KMS-11 (cell line): ENCODE data around the gene MYO7B.

ENCODE experiments used
- H2AFZ ChIP-seq: fragments of 200-600 bp; sonication (generic); 2 replicates; pipeline ENCODE4 v1.6.1; 2016; ENCODE audit warnings: antibody characterized with exemption, mixed run types, low read depth
- H3K27ac ChIP-seq: fragments of 200-600 bp; sonication (generic); 2 replicates; pipeline ENCODE4 v1.6.1; 2016; ENCODE audit warnings: mild to moderate bottlenecking, mixed run types
- H3K27me3 ChIP-seq: fragments of 200-600 bp; sonication (generic); 2 replicates; pipeline ENCODE4 v1.6.1; 2017; ENCODE audit warnings: mild to moderate bottlenecking, low read depth, mixed run types, moderate library complexity; ENCODE audit not compliant: insufficient read depth
- H3K36me3 ChIP-seq: fragments of 200-600 bp; sonication (generic); 2 replicates; pipeline ENCODE4 v1.6.1; 2017; ENCODE audit warnings: mild to moderate bottlenecking, mixed run types; ENCODE audit not compliant: insufficient read depth
- H3K4me1 ChIP-seq: fragments of 200-600 bp; sonication (generic); 2 replicates; pipeline ENCODE4 v1.6.1; 2016; ENCODE audit warnings: mild to moderate bottlenecking, low read depth, mixed run types; ENCODE audit not compliant: poor library complexity, severe bottlenecking
- H3K4me2 ChIP-seq: fragments of 200-600 bp; sonication (generic); 2 replicates; pipeline ENCODE4 v1.7.0; 2016; ENCODE audit warnings: mild to moderate bottlenecking, mixed run types
- H3K4me3 ChIP-seq: fragments of 200-600 bp; sonication (generic); IDR thresholded peaks from 2 replicates; pipeline ENCODE4 v1.6.1; 2017; ENCODE audit warnings: low read depth, low read length, mixed read lengths; ENCODE audit not compliant: insufficient read depth
- H3K79me2 ChIP-seq: fragments of 200-600 bp; sonication (generic); 2 replicates; pipeline ENCODE4 v1.6.1; 2016; ENCODE audit warnings: low read depth, mixed run types; ENCODE audit not compliant: insufficient read depth
- H3K9ac ChIP-seq: fragments of 200-600 bp; sonication (generic); 2 replicates; pipeline ENCODE4 v1.6.1; 2016; ENCODE audit warnings: mild to moderate bottlenecking, mixed run types
- H4K20me1 ChIP-seq: fragments of 200-600 bp; sonication (generic); 2 replicates; pipeline ENCODE4 v1.6.1; 2016; ENCODE audit warnings: mild to moderate bottlenecking, mixed run types; ENCODE audit not compliant: insufficient read depth
- TF ChIP-seq, protein P1 (sequence below): fragments of 200-600 bp; sonication (generic); conservative IDR thresholded peaks from 2 replicates; pipeline ENCODE4 v1.6.1; 2017; ENCODE audit warnings: low read depth, mild to moderate bottlenecking, antibody characterized with exemption, low read length, moderate library complexity, mixed read lengths

MYO7B gene

DNA sequence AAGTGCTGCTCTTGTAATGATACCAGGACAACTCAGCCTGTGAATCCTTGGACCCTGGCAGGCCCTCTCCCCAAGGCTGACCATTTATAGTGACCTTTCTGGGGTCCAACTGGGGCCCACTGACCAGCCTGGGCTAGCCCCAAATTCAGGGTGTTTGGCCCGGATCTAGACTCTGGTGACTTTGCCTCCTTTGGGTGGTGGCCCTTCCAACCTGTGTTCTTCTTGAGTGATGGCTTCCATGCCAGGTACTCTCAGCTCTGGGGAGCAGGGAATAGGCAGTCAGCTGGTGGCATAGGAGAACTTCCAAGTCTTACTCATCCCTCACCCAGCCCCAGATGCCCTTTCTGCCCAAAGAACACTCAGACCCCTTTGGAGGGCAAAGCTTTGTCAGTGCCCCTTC is 10.3 kb downstream of the MYO7B start:
- TF ChIP-seq, protein P1, sequence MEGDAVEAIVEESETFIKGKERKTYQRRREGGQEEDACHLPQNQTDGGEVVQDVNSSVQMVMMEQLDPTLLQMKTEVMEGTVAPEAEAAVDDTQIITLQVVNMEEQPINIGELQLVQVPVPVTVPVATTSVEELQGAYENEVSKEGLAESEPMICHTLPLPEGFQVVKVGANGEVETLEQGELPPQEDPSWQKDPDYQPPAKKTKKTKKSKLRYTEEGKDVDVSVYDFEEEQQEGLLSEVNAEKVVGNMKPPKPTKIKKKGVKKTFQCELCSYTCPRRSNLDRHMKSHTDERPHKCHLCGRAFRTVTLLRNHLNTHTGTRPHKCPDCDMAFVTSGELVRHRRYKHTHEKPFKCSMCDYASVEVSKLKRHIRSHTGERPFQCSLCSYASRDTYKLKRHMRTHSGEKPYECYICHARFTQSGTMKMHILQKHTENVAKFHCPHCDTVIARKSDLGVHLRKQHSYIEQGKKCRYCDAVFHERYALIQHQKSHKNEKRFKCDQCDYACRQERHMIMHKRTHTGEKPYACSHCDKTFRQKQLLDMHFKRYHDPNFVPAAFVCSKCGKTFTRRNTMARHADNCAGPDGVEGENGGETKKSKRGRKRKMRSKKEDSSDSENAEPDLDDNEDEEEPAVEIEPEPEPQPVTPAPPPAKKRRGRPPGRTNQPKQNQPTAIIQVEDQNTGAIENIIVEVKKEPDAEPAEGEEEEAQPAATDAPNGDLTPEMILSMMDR, result no peak
- Histone ChIP-seq H3K27ac (no peak overlapping the region), H3K4me1 (no peaks in the 10 kb centered on the region)

DNA sequence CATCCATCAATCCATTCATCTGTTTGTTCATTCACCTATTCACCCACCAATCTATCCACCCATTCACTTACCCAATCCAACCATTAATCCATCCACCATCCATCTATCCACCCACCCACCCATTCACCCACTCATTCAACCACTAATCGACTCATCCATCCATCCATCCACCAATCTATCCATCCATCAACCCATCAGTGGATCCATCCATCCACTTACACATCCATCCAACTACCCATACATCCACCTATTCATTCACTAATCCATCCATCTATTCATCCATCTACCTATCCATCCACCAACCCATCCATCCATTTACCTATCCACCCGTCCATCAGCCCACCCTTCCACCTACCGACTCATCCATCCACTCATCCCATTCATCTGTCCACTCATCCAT is 11.3 kb downstream of the MYO7B start:
- Histone ChIP-seq H3K4me2 (no peak overlapping the region), H2AFZ (no peak overlapping the region), H3K36me3 (no peaks in the 10 kb centered on the region), H3K4me3 (no peak overlapping the region), H3K9ac (no peak overlapping the region), H3K79me2 (no peaks in the 10 kb centered on the region), H3K4me1 (no peaks in the 10 kb centered on the region), H3K27me3 (no peaks in the 10 kb centered on the region), H3K27ac (no peak overlapping the region), H4K20me1 (no peaks in the 10 kb centered on the region)
- TF ChIP-seq, protein P1, result no peak

More for the DNA sequence above, 10.3 kb downstream of the MYO7B start:
- Histone ChIP-seq H3K36me3 (no peaks in the 10 kb centered on the region), H3K9ac (no peak overlapping the region), H3K27me3 (no peaks in the 10 kb centered on the region), H3K4me3 (no peak overlapping the region), H4K20me1 (no peaks in the 10 kb centered on the region), H3K4me2 (no peak overlapping the region), H2AFZ (no peak overlapping the region), H3K79me2 (no peaks in the 10 kb centered on the region)

DNA sequence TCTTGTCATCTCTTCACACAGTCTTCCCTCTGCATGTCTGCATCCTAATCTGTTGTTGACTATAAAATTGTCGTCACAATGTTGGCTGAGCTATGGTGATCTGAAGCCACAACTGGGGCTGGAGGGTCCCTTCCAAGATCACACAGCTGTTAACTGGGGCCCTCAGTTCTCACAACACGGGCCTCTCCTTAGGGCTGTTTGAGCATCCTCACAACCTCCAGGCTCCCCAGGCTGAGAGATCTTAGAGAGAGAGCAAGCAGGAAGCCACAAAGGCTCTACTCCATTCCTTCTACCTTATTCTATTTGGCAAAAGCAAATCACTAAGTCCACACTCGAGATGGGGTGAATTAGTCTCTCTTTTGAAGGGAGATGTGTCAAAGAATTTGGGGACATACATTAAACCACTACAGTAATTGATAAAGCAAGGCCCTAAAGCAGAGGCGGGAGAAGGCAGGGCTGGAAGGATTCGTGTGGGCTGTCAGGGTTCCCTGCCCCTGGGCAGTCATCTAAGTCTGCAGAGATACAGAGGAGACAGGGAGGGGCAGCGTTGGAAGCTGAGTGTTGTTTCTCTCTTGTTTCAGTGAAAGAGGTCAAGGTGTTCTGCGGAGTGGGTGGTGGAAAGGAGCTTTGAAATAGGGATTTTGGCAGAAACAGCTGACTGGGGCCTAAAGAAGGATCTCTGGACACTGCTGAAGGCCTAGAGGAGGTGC is 15.9 kb downstream of the MYO7B start:
- H3K4me1 ChIP-seq, result no peaks in the 10 kb centered on the region
- TF ChIP-seq, protein P1, result no peak
- H3K79me2 ChIP-seq, result no peaks in the 10 kb centered on the region
- no peaks in the 10 kb centered on the region for H4K20me1 ChIP-seq
- no peak overlapping the region for H3K27ac ChIP-seq
- H3K9ac ChIP-seq, result no peak overlapping the region
- H3K4me3 ChIP-seq, result no peak overlapping the region
- H3K36me3 ChIP-seq, result no peaks in the 10 kb centered on the region
- H2AFZ ChIP-seq, result no peak overlapping the region
- no peak overlapping the region for H3K4me2 ChIP-seq
- H3K27me3 ChIP-seq, result no peaks in the 10 kb centered on the region

DNA sequence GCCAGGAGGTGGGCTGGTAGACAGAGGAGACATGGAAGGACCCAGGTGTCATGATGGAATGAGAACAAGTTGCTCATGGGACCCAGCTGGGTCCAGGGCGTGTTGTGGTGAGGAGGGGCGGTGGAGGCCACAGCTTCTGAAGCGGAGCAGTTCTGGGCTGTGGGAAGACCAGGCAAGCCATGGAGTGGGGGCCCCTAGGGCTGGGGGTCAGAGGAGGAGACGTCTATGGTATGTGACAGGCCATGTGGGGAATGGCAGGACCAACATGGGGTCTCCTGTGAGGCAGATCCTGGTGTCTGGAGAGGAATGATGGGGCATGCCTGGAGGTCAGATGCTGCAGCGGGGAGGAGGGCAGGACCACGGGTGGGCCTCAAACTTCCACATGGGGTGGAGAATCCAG is 16.9 kb downstream of the MYO7B start:
- no peaks in the 10 kb centered on the region for H3K4me1 ChIP-seq
- no peaks in the 10 kb centered on the region for H4K20me1 ChIP-seq
- H3K9ac ChIP-seq, result no peak overlapping the region
- H3K4me2 ChIP-seq, result no peak overlapping the region
- H3K36me3 ChIP-seq, result no peaks in the 10 kb centered on the region
- TF ChIP-seq, protein P1, result no peak
- H3K27ac ChIP-seq, result no peak overlapping the region
- no peaks in the 10 kb centered on the region for H3K27me3 ChIP-seq
- no peaks in the 10 kb centered on the region for H3K79me2 ChIP-seq
- no peak overlapping the region for H3K4me3 ChIP-seq
- H2AFZ ChIP-seq, result no peak overlapping the region
